RWPE1 (cell line): Measurements from ENCODE around the gene CPED1.

Experiments used
- CTCF ChIA-PET: fragments of 350-600 bp; sonication (Branson Sonifier 250); formaldehyde crosslinking; extraction: SDS; loops from one replicate; lab custom pipeline; 2021; lab: Yijun Ruan, JAX
- POLR2A ChIA-PET: fragments of 400-600 bp; formaldehyde crosslinking; extraction: SDS; loops from one replicate; lab custom pipeline; 2020; ENCODE audit warnings: antibody characterized with exemption; ENCODE audit not compliant: low non-redundant PET; lab: Yijun Ruan, JAX
- DNase-seq: peaks from one replicate; pipeline ENCODE4 v3.0.0; 2012; ENCODE audit warnings: low spot score
- H3K27ac ChIP-seq: fragments of 450-650 bp; 2 replicates; pipeline ENCODE4 v1.5.1; 2017
- CTCF ChIP-seq: fragments of 450-650 bp; conservative IDR thresholded peaks from 2 replicates; pipeline ENCODE4 v1.5.1; 2017; ENCODE audit warnings: low read depth, mild to moderate bottlenecking

The CPED1 gene

GRCh38 chr7:121336579-121336978 lies 348.1 kb downstream of the CPED1 start:
- no peak for DNase-seq
- ChIA-PET CTCF (interaction anchor here (0.6 kb wide), 1 partner anchor 888 kb away, joined by 4 read pairs; no protein-coding TSS in a partner anchor), POLR2A (no interaction called here)
- no peak for TF ChIP-seq CTCF
- H3K27ac ChIP-seq: no peak overlapping the region

GRCh38 chr7:121337398-121337797 lies 348.9 kb downstream of the CPED1 start:
- TF ChIP-seq CTCF: peak; percentile 16; the same call in 1 of the 2 replicates
- ChIA-PET POLR2A (interaction anchor here (0.6 kb wide), 1 partner anchor 229 kb away, joined by 3 read pairs; no protein-coding TSS in a partner anchor), CTCF (no interaction called here)
- DNase-seq: no peak
- no peak overlapping the region for H3K27ac ChIP-seq

GRCh38 chr7:121339082-121339481 lies 350.6 kb downstream of the CPED1 start:
- no peak overlapping the region for H3K27ac ChIP-seq
- no peak for TF ChIP-seq CTCF
- POLR2A ChIA-PET: no interaction called here
- no peak for DNase-seq
- CTCF ChIA-PET: interaction anchor here (0.7 kb wide), 1 partner anchor 266 kb away, joined by 3 read pairs; no protein-coding TSS in a partner anchor

- H3K27ac ChIP-seq: no peak overlapping the region
- POLR2A ChIA-PET: no interaction called here
- CTCF ChIA-PET: no interaction called here
- no peak for TF ChIP-seq CTCF
- no peak for DNase-seq
These were observed 353.4 kb downstream of the CPED1 start for GRCh38 chr7:121341933-121342332.

- no peak overlapping the region for H3K27ac ChIP-seq
- no peak for TF ChIP-seq CTCF
- ChIA-PET POLR2A (no interaction called here), CTCF (no interaction called here)
- DNase-seq: no peak
These were observed 354.1 kb downstream of the CPED1 start for GRCh38 chr7:121342631-121343030.

- POLR2A ChIA-PET: no interaction called here
- no peak for TF ChIP-seq CTCF
These were observed 354.8 kb downstream of the CPED1 start for GRCh38 chr7:121343302-121343701.

More at GRCh38 chr7:121343302-121343701, 354.8 kb downstream of the CPED1 start:
- no peak overlapping the region for H3K27ac ChIP-seq
- no peak for DNase-seq
- CTCF ChIA-PET: no interaction called here
